IMR-90 (cell line): ENCODE data around the gene IRAK1BP1.

Experiments used
- BHLHE40 ChIP-seq: fragments of 150-350 bp; IDR thresholded peaks from 2 replicates; pipeline ENCODE4 v1.6.1; 2016; ENCODE audit warnings: mild to moderate bottlenecking, low read depth, low read length
- CEBPB ChIP-seq: IDR thresholded peaks from 2 replicates; pipeline ENCODE4 v1.6.1; 2012; ENCODE audit warnings: low read depth, low read length, improper control_type of control experiment
- CHD1 ChIP-seq: IDR thresholded peaks from 2 replicates; pipeline ENCODE4 v1.6.1; 2012; ENCODE audit warnings: low read depth, low read length, improper control_type of control experiment
- CTCF ChIP-seq: conservative IDR thresholded peaks from 2 replicates; pipeline ENCODE4 v1.5.1; 2012; ENCODE audit warnings: mild to moderate bottlenecking, low read depth, low read length, improper control_type of control experiment
- ELK1 ChIP-seq: fragments of 150-350 bp; IDR thresholded peaks from 2 replicates; pipeline ENCODE4 v1.6.1; 2016; ENCODE audit warnings: low read depth, mild to moderate bottlenecking, low read length, moderate library complexity, borderline replicate concordance
- FOS ChIP-seq: fragments of 150-350 bp; IDR thresholded peaks from 2 replicates; pipeline ENCODE4 v1.6.1; 2016; ENCODE audit warnings: low read depth, low read length
- MAFK ChIP-seq: IDR thresholded peaks from 2 replicates; pipeline ENCODE4 v1.6.1; 2012; ENCODE audit warnings: low read depth, low read length, improper control_type of control experiment
- MAZ ChIP-seq: IDR thresholded peaks from 2 replicates; pipeline ENCODE4 v1.6.1; 2012; ENCODE audit warnings: low read depth, mild to moderate bottlenecking, low read length, improper control_type of control experiment, moderate library complexity, borderline replicate concordance
- NFE2L2 ChIP-seq: fragments of 150-350 bp; IDR thresholded peaks from 2 replicates; pipeline ENCODE4 v1.6.1; 2016; ENCODE audit warnings: low read depth, mild to moderate bottlenecking, low read length
- POLR2A ChIP-seq: IDR thresholded peaks from 2 replicates; pipeline ENCODE4 v1.6.1; 2012; ENCODE audit warnings: mild to moderate bottlenecking, low read depth, low read length
- RAD21 ChIP-seq: IDR thresholded peaks from 2 replicates; pipeline ENCODE4 v1.6.1; 2012; ENCODE audit warnings: low read length, improper control_type of control experiment
- RCOR1 ChIP-seq: IDR thresholded peaks from 2 replicates; pipeline ENCODE4 v1.6.1; 2012; ENCODE audit warnings: mild to moderate bottlenecking, low read length, improper control_type of control experiment; ENCODE audit not compliant: insufficient replicate concordance
- RFX5 ChIP-seq: IDR thresholded peaks from 2 replicates; pipeline ENCODE4 v1.8.0; 2012; ENCODE audit warnings: low read depth, mild to moderate bottlenecking, low read length, moderate library complexity

- TF ChIP-seq CTCF (no peak), RCOR1 (no peak), ELK1 (no peak), POLR2A (no peak), FOS (no peak), NFE2L2 (no peak), RFX5 (no peak), CEBPB (no peak), MAZ (no peak), CHD1 (no peak), MAFK (no peak), BHLHE40 (no peak), RAD21 (no peak)
Measured at GRCh38 chr6:78831492-78831891, 35.9 kb upstream of the IRAK1BP1 start.
